ENCODE results near the gene MRPL38. TPM values are rescaled to one million over a fixed set of nuclear protein-coding genes. Genes with fewer than 3 reads are reported as not detected.
"Not testable (repeated sequence)": the region's sequence is repeated elsewhere in the genome, so short reads cannot be mapped to it uniquely, and the experiment has no call there.

MRPL38 gene
- total RNA-seq, 8 experiments from 2014 or later: 31.1 to 77.0 (median 47.0) TPM

DNA sequence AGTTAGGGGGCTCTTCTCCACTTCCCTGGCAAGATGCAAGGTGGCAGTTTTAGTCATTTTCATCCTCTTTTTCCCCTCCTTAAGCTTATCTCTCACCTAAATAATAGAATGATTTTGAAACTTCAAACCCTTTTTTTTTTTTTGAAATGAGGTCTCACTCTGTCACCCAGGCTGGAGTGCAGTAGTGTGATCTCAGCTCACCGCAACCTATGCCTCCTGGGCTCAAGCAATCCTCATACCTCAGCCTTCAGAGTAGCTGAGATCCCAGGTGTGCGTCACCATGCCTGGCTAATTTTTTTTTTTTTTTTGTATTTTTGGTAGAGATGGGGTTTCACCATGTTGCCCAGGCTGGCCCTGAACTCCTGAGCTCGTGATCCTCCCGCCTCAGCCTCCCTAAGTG lies 39.8 kb downstream of the MRPL38 start:
- H3K4me3 ChIP-seq; in situ Hi-C loops (cut with MboI; ENCODE audit: low pct_unique_long_range_greater_than_20kb in 2 of 9, low sequenced_read_pairs in 9 of 9, unreplicated experiment in 9 of 9); H3K27ac ChIP-seq; ATAC-seq (replicated peaks in 6 of 8): not testable (repeated sequence)
- peaks cover 8 to 13% of the 10 kb centered on the region in 2 donors for H3K4me1 ChIP-seq (replicated peaks in 1 of 2)
- WGBS, 10 experiments: 63 to 100% (median 84%) methylated on average over 1 to 4 of the region's 4 CpGs; no CpG with 5 or more reads in 2 of the 10 experiments

DNA sequence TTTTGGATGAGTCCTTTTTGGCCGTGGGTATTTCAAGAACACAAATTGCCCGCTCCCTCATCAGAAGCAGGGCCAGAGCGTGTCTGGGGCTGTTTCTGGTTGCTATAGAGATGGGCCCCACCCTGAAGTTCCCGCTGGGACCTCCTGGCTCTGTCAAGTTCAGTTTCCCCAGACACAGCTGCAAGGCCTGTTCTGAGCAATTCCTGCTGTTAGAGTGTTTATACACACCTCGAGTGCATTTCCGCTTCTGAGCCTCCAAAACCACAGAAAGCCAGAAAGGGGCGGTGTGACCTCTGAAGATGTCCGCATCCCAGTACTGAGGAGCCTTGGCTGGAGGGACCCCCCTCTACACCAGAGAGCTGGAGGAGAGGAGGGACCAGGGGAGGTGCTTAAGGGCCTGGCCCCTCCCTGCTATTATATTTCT lies 40.2 kb downstream of the MRPL38 start:
- in situ Hi-C loops (cut with MboI; ENCODE audit: low pct_unique_long_range_greater_than_20kb in 2 of 9, low sequenced_read_pairs in 9 of 9, unreplicated experiment in 9 of 9): no loop called here
- H3K4me3 ChIP-seq: no peak overlapping the region
- 0 to 43% (median 33%) methylated on average over 1 to 7 of the region's 8 CpGs; no CpG with 5 or more reads in 4 of the 10 experiments for WGBS, 10 experiments
- H3K27ac ChIP-seq: no peak overlapping the region
- peaks cover 5 to 11% of the 10 kb centered on the region in 2 donors for H3K4me1 ChIP-seq (replicated peaks in 1 of 2)
- peak; percentile 38 to 90 (median 56) for ATAC-seq (replicated peaks in 6 of 8)

GRCh38 chr17:75861927-75862317 lies 42.8 kb downstream of the MRPL38 start:
- Histone ChIP-seq H3K4me3 (no peak overlapping the region), H3K4me1 (replicated peaks in 1 of 2) (peaks cover under 1 to 8% of the 10 kb centered on the region in 2 donors), H3K27ac (no peak overlapping the region)
- WGBS, 10 experiments: 20 to 82% (median 78%) methylated on average over 1 to 6 of the region's 9 CpGs; no CpG with 5 or more reads in 1 of the 10 experiments
- ATAC-seq (replicated peaks in 6 of 8): peak in 2 of 8 experiments; percentile 30 to 50
- in situ Hi-C loops (cut with MboI; ENCODE audit: low pct_unique_long_range_greater_than_20kb in 2 of 9, low sequenced_read_pairs in 9 of 9, unreplicated experiment in 9 of 9): no loop called here

DNA sequence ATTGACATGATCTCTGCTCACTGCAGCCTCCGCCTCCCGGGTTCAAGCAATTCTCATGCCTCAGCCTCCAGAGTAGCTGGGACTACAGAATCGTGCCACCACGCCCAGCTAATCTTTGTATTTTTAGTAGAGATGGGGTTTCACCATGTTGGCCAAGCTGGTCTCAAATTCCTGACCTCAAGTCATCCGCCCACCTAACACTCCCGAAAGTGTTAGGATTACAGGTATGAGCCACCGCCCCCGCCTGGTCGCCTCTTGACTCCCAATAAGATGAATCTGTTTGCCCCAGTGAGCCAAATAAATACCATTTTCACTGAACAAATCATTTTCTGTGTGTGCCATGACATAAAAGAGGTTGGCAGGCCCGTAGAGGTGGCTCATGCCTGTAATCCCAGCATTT lies 45.3 kb downstream of the MRPL38 start:
- in situ Hi-C loops (cut with MboI; ENCODE audit: low pct_unique_long_range_greater_than_20kb in 2 of 9, low sequenced_read_pairs in 9 of 9, unreplicated experiment in 9 of 9); H3K4me3 ChIP-seq; ATAC-seq (replicated peaks in 6 of 8); H3K4me1 ChIP-seq (replicated peaks in 1 of 2); H3K27ac ChIP-seq: not testable (repeated sequence)
- WGBS, 10 experiments: 50 to 100% (median 84%) methylated on average over 1 to 10 of the region's 10 CpGs

GRCh38 chr17:75856062-75856756 lies 48.5 kb downstream of the MRPL38 start:
- H3K4me1 ChIP-seq (replicated peaks in 1 of 2): peaks cover 9 to 12% of the 10 kb centered on the region in 2 donors
- H3K27ac ChIP-seq: peak overlapping the region; percentile 69 to 78
- peak overlapping the region; percentile 48 to 69 (median 56) for H3K4me3 ChIP-seq
- 0 to 33% (median 10%) methylated on average over 2 to 6 of the region's 24 CpGs; no CpG with 5 or more reads in 3 of the 10 experiments for WGBS, 10 experiments
- no peak for ATAC-seq (replicated peaks in 6 of 8)
- in situ Hi-C loops (cut with MboI; ENCODE audit: low pct_unique_long_range_greater_than_20kb in 2 of 9, low sequenced_read_pairs in 9 of 9, unreplicated experiment in 9 of 9): no loop called here

- ATAC-seq (replicated peaks in 6 of 8): peak; percentile 87 to 92 (median 90)
- H3K4me3 ChIP-seq: peak within 1 kb of the TSS; percentile 50 to 71 (median 56)
- H3K4me1 ChIP-seq (replicated peaks in 1 of 2): peaks cover 9 to 12% of the 10 kb centered on the region in 2 donors
- in situ Hi-C loops (cut with MboI; ENCODE audit: low pct_unique_long_range_greater_than_20kb in 2 of 9, low sequenced_read_pairs in 9 of 9, unreplicated experiment in 9 of 9): no loop called here
- WGBS, 10 experiments: 0 to 3% (median 0%) methylated on average over 1 to 12 of the region's 58 CpGs; no CpG with 5 or more reads in 5 of the 10 experiments
- peak within 1 kb of the TSS; percentile 69 to 78 for H3K27ac ChIP-seq
Observed at GRCh38 chr17:75855310-75856061, 49.2 kb downstream of the MRPL38 start, which contains the start of gene WBP2. TSS of gene WBP2 (minus strand) at chr17:75855335. CDS start at chr17:75855297, 38 bp downstream.

- peaks cover 9 to 12% of the 10 kb centered on the region in 2 donors for H3K4me1 ChIP-seq (replicated peaks in 1 of 2)
- H3K27ac ChIP-seq: peak overlapping the region in 1 of 2 donors; percentile 6
- 0% methylated on average over 1 to 2 of the region's 19 CpGs; no CpG with 5 or more reads in 7 of the 10 experiments for WGBS, 10 experiments
- in situ Hi-C loops (cut with MboI; ENCODE audit: low pct_unique_long_range_greater_than_20kb in 2 of 9, low sequenced_read_pairs in 9 of 9, unreplicated experiment in 9 of 9): no loop called here
- peak in 7 of 8 experiments; percentile 1 to 8 (median 4) for ATAC-seq (replicated peaks in 6 of 8)
- H3K4me3 ChIP-seq: peak overlapping the region; percentile 49 to 71 (median 56)
Observed at GRCh38 chr17:75854881-75855309, 49.8 kb downstream of the MRPL38 start.

DNA sequence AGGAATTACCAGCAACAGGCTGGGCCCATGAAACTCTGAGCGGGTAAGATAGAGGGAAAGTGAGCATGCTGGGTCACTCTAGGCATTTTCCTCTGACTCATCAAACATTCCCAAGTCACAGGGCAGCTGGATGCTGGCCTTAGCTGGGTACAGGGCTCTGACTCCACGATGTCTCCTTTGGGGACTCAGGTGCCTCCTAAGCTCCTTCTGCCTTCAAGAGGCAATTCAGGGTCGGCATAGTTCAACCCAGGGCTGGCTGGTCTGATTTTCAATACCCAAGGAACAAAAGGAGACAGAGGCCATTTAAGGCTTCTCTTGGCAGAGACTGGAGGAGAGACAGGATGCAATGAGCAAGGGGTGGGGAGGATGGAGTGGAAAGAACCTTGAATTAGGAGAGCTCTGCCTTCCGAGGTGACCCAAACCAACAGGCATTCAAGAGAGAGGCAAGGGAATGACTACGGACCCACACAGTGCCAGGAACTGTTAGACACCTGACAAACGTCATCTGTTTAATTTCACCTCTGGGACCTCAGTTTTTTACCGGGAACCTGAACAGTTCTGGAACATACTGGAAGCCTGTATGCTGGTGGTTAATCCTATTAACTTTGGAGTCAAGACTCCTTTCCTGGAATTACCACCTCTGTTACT lies 50.5 kb downstream of the MRPL38 start:
- 6 to 67% (median 36%) methylated on average over 1 to 7 of the region's 7 CpGs; no CpG with 5 or more reads in 2 of the 10 experiments for whole genome bisulfite sequencing, 10 experiments
- H3K27ac ChIP-seq: peak overlapping the region in 1 of 2 donors; percentile 6
- in situ Hi-C loops (cut with MboI; ENCODE audit: low pct_unique_long_range_greater_than_20kb in 2 of 9, low sequenced_read_pairs in 9 of 9, unreplicated experiment in 9 of 9): no loop called here
- ATAC-seq (replicated peaks in 6 of 8): no peak
- peaks cover 9 to 12% of the 10 kb centered on the region in 2 donors for H3K4me1 ChIP-seq (replicated peaks in 1 of 2)
- H3K4me3 ChIP-seq: peak overlapping the region; percentile 49 to 71 (median 56)

DNA sequence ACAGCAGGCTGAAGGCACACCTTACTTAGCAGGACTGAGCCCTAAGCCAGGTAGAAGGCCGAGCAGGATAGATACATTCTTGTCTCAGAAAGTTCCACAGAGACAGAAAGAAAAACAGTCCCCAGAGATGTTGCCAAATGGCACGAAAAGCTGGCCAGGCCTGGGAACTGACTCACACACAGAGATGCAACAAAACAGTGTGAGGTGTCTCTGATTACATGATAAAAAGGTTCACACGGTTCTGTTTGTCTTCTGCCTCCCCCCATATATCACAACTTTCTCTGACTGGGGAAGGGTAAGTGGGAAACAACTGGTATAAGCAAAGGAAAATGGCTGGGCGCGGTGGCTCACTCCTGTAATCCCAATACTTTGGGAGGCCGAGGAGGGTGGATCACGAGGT lies 51.3 kb downstream of the MRPL38 start:
- no peak overlapping the region for H3K4me3 ChIP-seq
- WGBS, 10 experiments: 0 to 100% (median 74%) methylated on average over 1 to 7 of the region's 7 CpGs
- H3K27ac ChIP-seq: no peak overlapping the region
- no peak for ATAC-seq (replicated peaks in 6 of 8)
- in situ Hi-C loops (cut with MboI; ENCODE audit: low pct_unique_long_range_greater_than_20kb in 2 of 9, low sequenced_read_pairs in 9 of 9, unreplicated experiment in 9 of 9): no loop called here
- H3K4me1 ChIP-seq (replicated peaks in 1 of 2): peaks cover 9 to 12% of the 10 kb centered on the region in 2 donors

- peaks cover 18 to 23% of the 10 kb centered on the region in 2 donors for H3K4me1 ChIP-seq (replicated peaks in 1 of 2)
- H3K4me3 ChIP-seq; H3K27ac ChIP-seq; in situ Hi-C loops (cut with MboI; ENCODE audit: low pct_unique_long_range_greater_than_20kb in 2 of 9, low sequenced_read_pairs in 9 of 9, unreplicated experiment in 9 of 9); ATAC-seq (replicated peaks in 6 of 8): not testable (repeated sequence)
- 83 to 98% (median 94%) methylated on average over 3 to 13 of the region's 15 CpGs; no CpG with 5 or more reads in 3 of the 10 experiments for WGBS, 10 experiments
Observed at GRCh38 chr17:75851693-75851991, 53.0 kb downstream of the MRPL38 start.

DNA sequence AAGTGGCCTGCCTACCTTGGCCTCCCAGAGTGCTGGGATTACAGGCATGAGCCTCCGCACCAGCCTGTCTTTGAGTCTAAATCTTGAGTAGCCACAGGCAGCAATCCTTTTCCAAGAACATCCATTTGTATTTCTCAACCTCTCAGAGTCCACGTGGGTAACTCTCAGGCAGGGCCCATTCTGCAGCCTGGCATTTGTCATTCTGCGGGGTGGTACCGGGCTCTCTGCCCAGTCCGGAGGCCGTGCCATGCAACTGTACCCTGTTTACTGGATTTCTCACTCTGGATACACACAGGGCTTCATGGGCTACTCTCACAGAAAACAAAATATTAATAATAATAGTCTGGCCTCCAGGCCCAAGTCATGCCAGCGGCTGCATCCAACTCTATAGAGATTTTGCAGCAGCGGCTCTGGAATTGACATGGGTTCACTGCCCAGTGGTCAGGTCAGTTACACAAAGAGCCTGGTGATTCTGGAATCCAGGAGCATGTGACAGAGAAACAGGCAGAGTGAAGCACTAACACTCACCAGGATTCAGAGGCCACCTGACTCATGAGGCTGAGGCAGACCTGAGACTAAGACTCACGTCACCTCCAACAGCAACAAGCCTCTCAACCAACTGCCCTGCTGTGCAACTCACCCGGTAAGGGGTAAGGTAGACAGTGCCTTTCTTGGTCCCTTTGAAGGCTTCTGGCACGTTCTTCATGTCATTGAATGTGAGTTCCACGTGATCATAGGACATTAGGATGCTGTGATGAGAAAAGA lies 53.6 kb downstream of the MRPL38 start:
- in situ Hi-C loops (cut with MboI; ENCODE audit: low pct_unique_long_range_greater_than_20kb in 2 of 9, low sequenced_read_pairs in 9 of 9, unreplicated experiment in 9 of 9): no loop called here
- no peak for ATAC-seq (replicated peaks in 6 of 8)
- 71 to 100% (median 89%) methylated on average over 2 to 7 of the region's 12 CpGs; no CpG with 5 or more reads in 1 of the 10 experiments for WGBS, 10 experiments
- Histone ChIP-seq H3K4me3 (no peak overlapping the region), H3K4me1 (replicated peaks in 1 of 2) (peaks cover 18 to 20% of the 10 kb centered on the region in 2 donors), H3K27ac (no peak overlapping the region)

DNA sequence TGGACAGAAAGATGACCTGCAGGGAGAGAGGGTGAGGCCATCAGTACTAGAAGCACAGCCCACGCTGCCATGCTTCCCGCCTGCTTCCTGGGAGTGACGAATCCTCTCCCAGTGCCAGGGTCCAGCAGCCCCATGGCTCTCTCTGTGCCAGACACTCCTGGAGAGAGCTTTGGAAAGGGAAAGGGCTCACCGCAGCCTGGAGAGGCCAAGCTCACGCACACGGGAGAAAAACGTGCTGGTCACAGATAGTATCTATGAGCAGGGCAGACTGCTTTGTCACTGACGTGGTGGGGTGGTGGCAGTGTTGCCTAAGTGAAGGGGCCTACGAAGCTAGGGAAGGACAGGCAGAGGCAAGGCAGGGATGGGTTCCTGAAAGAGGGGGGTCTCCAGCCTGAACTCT lies 55.0 kb downstream of the MRPL38 start:
- ATAC-seq (replicated peaks in 6 of 8): no peak
- Histone ChIP-seq H3K27ac (no peak overlapping the region), H3K4me3 (no peak overlapping the region), H3K4me1 (replicated peaks in 1 of 2) (peaks cover 30 to 34% of the 10 kb centered on the region in 2 donors)
- WGBS, 10 experiments: 86 to 100% (median 90%) methylated on average over 2 to 5 of the region's 9 CpGs; no CpG with 5 or more reads in 5 of the 10 experiments
- in situ Hi-C loops (cut with MboI; ENCODE audit: low pct_unique_long_range_greater_than_20kb in 2 of 9, low sequenced_read_pairs in 9 of 9, unreplicated experiment in 9 of 9): no loop called here

Measured in motor neuron (in vitro differentiated cells).